Heart right ventricle (tissue), 16 donors: ENCODE data around the gene PLN. TPM values are rescaled to one million over a fixed set of nuclear protein-coding genes. Genes with fewer than 3 reads are reported as not detected.

ENCODE experiments used
- ATAC-seq, 8 donors: fragments of 200-7000 bp; cut with Tn5 transposase; one replicate each; pipeline ENCODE4 v1.9.1; 2020; ENCODE audit warnings: mild to moderate bottlenecking in 8 of 8, moderate library complexity in 8 of 8, moderate number of reproducible peaks in 1 of 8
- DNase-seq, 2 donors: peaks; one replicate each; pipeline ENCODE4 v3.0.0-alpha.2; 2020
- H3K27ac ChIP-seq, 10 donors: fragments of 200-600 bp; sonication (generic) in 2 of 10; one replicate each; pipeline versions ENCODE4 v1.5.0 to v1.8.0; 2020 to 2022; ENCODE audit warnings: mild to moderate bottlenecking in 3 of 10
- H3K27me3 ChIP-seq, 7 donors: fragments of 200-600 bp; one replicate each; pipeline ENCODE4 v1.8.0; 2021 to 2022; ENCODE audit warnings: mild to moderate bottlenecking in 2 of 7
- H3K36me3 ChIP-seq, 9 donors: fragments of 200-600 bp; sonication (generic) in 1 of 9; one replicate each; pipeline versions ENCODE4 v1.5.0 to v1.8.0; 2020 to 2022; ENCODE audit warnings: mild to moderate bottlenecking in 2 of 9
- H3K4me1 ChIP-seq, 9 donors: fragments of 200-600 bp; sonication (generic) in 1 of 9; one replicate each; pipeline versions ENCODE4 v1.5.0 to v1.8.0; 2020 to 2022; ENCODE audit warnings: mild to moderate bottlenecking in 4 of 9
- H3K4me3 ChIP-seq, 10 donors: fragments of 200-600 bp; sonication (generic) in 2 of 10; one replicate each; pipeline versions ENCODE4 v1.5.0 to v1.8.0; 2020 to 2022; ENCODE audit warnings: mild to moderate bottlenecking in 7 of 10, moderate library complexity in 2 of 10
- H3K9me3 ChIP-seq, 11 donors: fragments of 200-600 bp in 10 of 11; sonication (generic) in 2 of 11; one replicate each; pipeline versions ENCODE4 v1.5.0 to v1.8.0; 2013 to 2022; ENCODE audit warnings: mild to moderate bottlenecking in 2 of 11, control low read depth in 1 of 11, moderate library complexity in 1 of 11
- WGBS, 2 donors: extraction: QIAGEN DNeasy Blood & Tissue Kit; methylation state at CpG; one replicate each; pipeline ENCODE4 v1.1.7; 2013; ENCODE audit warnings: inconsistent platforms in 1 of 2; 5-methylcytosine and 5-hydroxymethylcytosine counted together
- intact Hi-C, 10 donors: fragments of 100-400 bp; cut with DNase I; formaldehyde crosslinking; loops; one replicate each; pipeline versions ENCODE4 v1.11.1 to v1.14.2; 2022
- polyA plus RNA-seq, 2 donors: library from polyadenylated mRNA; stranded (reverse); fragments of 200-250 nt; gene quantifications; one replicate each; pipeline ENCODE4 v1.2.3, GENCODE V29; 2013
- total RNA-seq, 10 donors: library from RNA; stranded (reverse); fragmentation: NEBNext Ultra II Directional in 3 of 10; extraction: Animal tissue kit (Norgen Biotek cat#: 25700) in 3 of 10; gene quantifications; one replicate each; pipeline versions ENCODE4 v1.2.1 to v1.2.4, GENCODE V29; 2021 to 2023
- TF ChIP-seq, protein P1 (sequence below), 9 donors: fragments of 200-600 bp; sonication (generic) in 2 of 9; IDR thresholded peaks; one replicate each; pipeline versions ENCODE4 v1.5.0 to v1.8.0; 2021 to 2022; ENCODE audit warnings: antibody characterized with exemption in 9 of 9, mild to moderate bottlenecking in 5 of 9, moderate library complexity in 1 of 9
- donor health status: Arrhythmogenic right ventricular cardiomyopathy.
- donor health status: ischemic (EF 13 %, LVEDD 7.1; RV severe dilation, severe dysfunction).
- donor health status: healthy with polysubstance abuse.
- donor health status: DM: no; HTN: yes; CAD: no.
- donor health status: DM: no; HTN: no; CAD: no.
- donor health status: ischemic (EF 25% LVEDD 6.9; RV normal size, moderate dysfunction).
- donor health status: ischemic (EF 25% LVEDD 5.7; RV mildly dilated, moderate dysfunction).
- donor health status: healthy.
- donor health status: DM: yes; HTN: yes; CAD: no.
- donor health status: Ischemic cardiomyopathy.
- donor health status: ischemic (EF 35%, LVEDD 5.7; RV mildly dilated, moderate dysfunction).
- donor health status: nonischemic (EF 11% LVEDD 7.7; RV severe dilation, severe dysfunction).
- donor health status: DM: yes; HTN: yes; CAD: no.
- donor health status: PGD.
- donor health status: ischemic (EF 29% LVEDD 5.4; RV normal size, mild dysfunction).
- donor health status: nonischemic (EF 23%, LVEDD 6.1; RV moderate dilation, normal function).

PLN gene
- total and polyA plus RNA-seq, 12 donors: 764 to 3,094 (median 2,593) TPM

DNA sequence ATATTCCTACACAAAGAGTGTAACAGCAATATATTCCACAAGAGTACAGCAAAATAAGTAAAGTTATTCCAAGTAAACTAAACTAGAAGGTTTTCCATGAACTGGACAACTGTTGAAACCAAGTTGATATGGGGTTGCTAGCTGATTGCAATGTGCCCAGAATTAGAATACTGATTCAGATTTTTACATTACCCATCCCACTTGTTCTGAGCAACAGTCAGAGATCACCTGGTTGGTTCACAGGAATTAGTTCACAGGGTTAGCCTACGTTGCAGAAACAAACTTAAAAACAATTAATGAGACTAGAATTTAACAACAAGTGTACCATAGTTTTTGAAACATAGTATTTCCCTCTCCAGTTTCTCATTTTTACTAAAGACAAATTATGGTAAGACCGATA is 54.2 kb downstream of the PLN start:
- Histone ChIP-seq H3K27ac (no peak overlapping the region), H3K27me3 (no peaks in the 10 kb centered on the region), H3K4me1 (peaks cover 0 to 32% (median 8%) of the 10 kb centered on the region in 9 donors), H3K4me3 (no peak overlapping the region), H3K9me3 (peaks cover 0 to 2% (median 0%) of the 10 kb centered on the region in 11 donors), H3K36me3 (no peaks in the 10 kb centered on the region)
- intact Hi-C loops: no loop called here
- TF ChIP-seq, protein P1, sequence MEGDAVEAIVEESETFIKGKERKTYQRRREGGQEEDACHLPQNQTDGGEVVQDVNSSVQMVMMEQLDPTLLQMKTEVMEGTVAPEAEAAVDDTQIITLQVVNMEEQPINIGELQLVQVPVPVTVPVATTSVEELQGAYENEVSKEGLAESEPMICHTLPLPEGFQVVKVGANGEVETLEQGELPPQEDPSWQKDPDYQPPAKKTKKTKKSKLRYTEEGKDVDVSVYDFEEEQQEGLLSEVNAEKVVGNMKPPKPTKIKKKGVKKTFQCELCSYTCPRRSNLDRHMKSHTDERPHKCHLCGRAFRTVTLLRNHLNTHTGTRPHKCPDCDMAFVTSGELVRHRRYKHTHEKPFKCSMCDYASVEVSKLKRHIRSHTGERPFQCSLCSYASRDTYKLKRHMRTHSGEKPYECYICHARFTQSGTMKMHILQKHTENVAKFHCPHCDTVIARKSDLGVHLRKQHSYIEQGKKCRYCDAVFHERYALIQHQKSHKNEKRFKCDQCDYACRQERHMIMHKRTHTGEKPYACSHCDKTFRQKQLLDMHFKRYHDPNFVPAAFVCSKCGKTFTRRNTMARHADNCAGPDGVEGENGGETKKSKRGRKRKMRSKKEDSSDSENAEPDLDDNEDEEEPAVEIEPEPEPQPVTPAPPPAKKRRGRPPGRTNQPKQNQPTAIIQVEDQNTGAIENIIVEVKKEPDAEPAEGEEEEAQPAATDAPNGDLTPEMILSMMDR (IDR thresholded peaks at IDR 0.05): no peak
- ATAC-seq (no peak), DNase-seq (no peak)
- 91 to 95% methylated on average over 2 of the region's 2 CpGs for WGBS, 2 donors

DNA sequence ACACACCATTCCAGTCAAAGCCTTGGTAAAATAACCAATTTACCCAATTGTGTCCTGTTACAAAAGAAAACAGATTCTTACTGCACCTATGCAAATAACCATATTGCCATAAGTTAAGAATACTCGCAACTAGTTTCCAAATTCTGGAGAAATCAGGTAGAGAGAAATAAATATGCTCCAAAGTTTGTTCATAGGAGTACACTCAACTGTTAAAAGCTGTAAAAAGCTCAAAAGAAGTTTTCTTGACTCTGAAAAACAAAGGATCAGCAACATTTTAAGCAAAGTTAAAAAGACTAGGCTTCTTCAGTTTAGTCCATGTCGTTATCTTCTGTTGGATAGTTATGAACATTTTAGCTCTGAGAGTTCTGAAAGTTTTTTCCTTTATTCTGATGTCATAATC is 55.3 kb downstream of the PLN start:
- no peaks in the 10 kb centered on the region for H3K27me3 ChIP-seq
- DNase-seq (no peak), ATAC-seq (no peak)
- 93 to 96% methylated on average over 2 of the region's 2 CpGs for WGBS, 2 donors
- intact Hi-C loops: no loop called here
- no peaks in the 10 kb centered on the region for H3K36me3 ChIP-seq
- TF ChIP-seq, protein P1 (IDR thresholded peaks at IDR 0.05): no peak
- H3K9me3 ChIP-seq: peaks cover 0 to 2% (median 0%) of the 10 kb centered on the region in 11 donors
- no peak overlapping the region for H3K4me3 ChIP-seq
- H3K4me1 ChIP-seq: peaks cover 0 to 32% (median 4%) of the 10 kb centered on the region in 9 donors
- no peak overlapping the region for H3K27ac ChIP-seq

DNA sequence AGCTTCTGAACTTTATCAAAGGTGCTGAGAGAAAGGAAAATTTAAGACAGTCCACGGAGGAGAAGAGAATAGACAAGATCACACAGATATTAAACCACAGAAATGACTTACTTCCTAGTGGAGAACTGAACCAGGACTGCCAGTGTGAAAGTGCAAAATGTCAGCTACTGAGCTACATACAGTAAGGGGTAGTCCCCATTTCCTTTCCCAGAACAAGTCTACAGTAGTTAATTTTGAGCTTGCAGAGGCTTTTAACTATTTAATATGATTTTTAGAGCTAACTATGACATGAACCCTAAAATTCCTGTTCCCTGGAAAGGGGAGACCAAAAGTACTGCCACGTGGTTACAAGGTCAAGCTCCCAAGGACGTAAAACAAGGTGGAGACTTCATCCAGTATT is 58.2 kb downstream of the PLN start:
- H3K4me3 ChIP-seq: no peak overlapping the region
- peaks cover 0 to 4% (median under 1%) of the 10 kb centered on the region in 11 donors for H3K9me3 ChIP-seq
- H3K27ac ChIP-seq: no peak overlapping the region
- H3K27me3 ChIP-seq: no peaks in the 10 kb centered on the region
- ATAC-seq (no peak), DNase-seq (no peak)
- intact Hi-C loops: no loop called here
- WGBS, 2 donors: 47 to 58% methylated on average over 3 of the region's 3 CpGs
- TF ChIP-seq, protein P1 (IDR thresholded peaks at IDR 0.05): no peak
- no peaks in the 10 kb centered on the region for H3K36me3 ChIP-seq
- H3K4me1 ChIP-seq: peaks cover 0 to 30% (median 0%) of the 10 kb centered on the region in 9 donors

DNA sequence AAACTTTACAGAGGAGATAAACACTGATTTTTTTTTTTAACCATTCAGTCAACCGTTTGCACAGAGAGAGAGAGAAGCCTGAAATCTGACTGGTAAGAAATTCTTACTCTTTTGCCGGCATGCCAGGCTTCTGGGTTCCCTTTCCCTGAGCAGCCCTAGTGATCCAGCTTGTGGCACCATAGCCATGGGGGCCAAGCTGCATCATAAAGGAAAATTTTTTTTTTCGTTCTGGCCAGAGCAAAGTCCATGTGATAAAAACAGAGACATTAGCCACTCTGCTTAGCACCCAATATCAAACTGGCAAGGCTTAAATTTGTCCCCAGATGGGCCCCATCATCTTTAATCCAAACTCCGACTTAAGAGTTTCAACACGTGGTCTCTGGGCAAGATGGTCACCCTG is 58.8 kb downstream of the PLN start:
- no peak for DNase-seq
- peaks cover 0 to 10% (median 2%) of the 10 kb centered on the region in 11 donors for H3K9me3 ChIP-seq

More for the DNA sequence above, 58.8 kb downstream of the PLN start:
- H3K4me3 ChIP-seq: no peak overlapping the region
- no peaks in the 10 kb centered on the region for H3K36me3 ChIP-seq
- intact Hi-C loops: no loop called here
- WGBS, 2 donors: 79% methylated on average over 5 of the region's 5 CpGs
- H3K4me1 ChIP-seq: peaks cover 0 to 30% (median 0%) of the 10 kb centered on the region in 9 donors
- no peaks in the 10 kb centered on the region for H3K27me3 ChIP-seq
- H3K27ac ChIP-seq: no peak overlapping the region
- ATAC-seq: no peak
- TF ChIP-seq, protein P1 (IDR thresholded peaks at IDR 0.05): no peak

Other genes starting within 250 kb of the PLN start
- gene CEP85L, start 103.3 kb downstream of the PLN start, total RNA-seq: 10 to 100 TPM in 3 of 10 donors, 1 to 10 TPM in 7; 5.4 to 19.2 (median 8.1) TPM
- gene CEP85L, start 103.3 kb downstream of the PLN start, polyA plus RNA-seq: 10 to 100 TPM in 1 of 2 donors, 1 to 10 TPM in 1; 1.0 to 11.0 TPM